Neural progenitor cell (in vitro differentiated cells): ENCODE data around the gene NHERF1. TPM values are rescaled to one million over a fixed set of nuclear protein-coding genes. Genes with fewer than 3 reads are reported as not detected.

Experiments used
- DNase-seq: peaks from one replicate; pipeline ENCODE4 v3.0.0-alpha.2; 2016; ENCODE audit warnings: low spot score
- H2AFZ ChIP-seq: fragments of 200-600 bp; sonication (generic); replicated peaks from 2 replicates; pipeline ENCODE4 v1.6.1; 2016; ENCODE audit warnings: antibody characterized with exemption
- H3F3A ChIP-seq: fragments of 200-600 bp; sonication (generic); 2 replicates; pipeline ENCODE4 v1.6.1; 2016; ENCODE audit warnings: antibody characterized with exemption, low read depth
- H3K27ac ChIP-seq: fragments of 200-600 bp; sonication (generic); 2 replicates; pipeline ENCODE4 v1.5.1; 2016; ENCODE audit warnings: mild to moderate bottlenecking
- H3K27me3 ChIP-seq: fragments of 200-600 bp; sonication (generic); 2 replicates; pipeline ENCODE4 v1.6.1; 2016; ENCODE audit warnings: mild to moderate bottlenecking, moderate library complexity
- H3K36me3 ChIP-seq: fragments of 200-600 bp; sonication (generic); 2 replicates; pipeline ENCODE4 v1.5.1; 2016
- H3K4me1 ChIP-seq: fragments of 200-600 bp; sonication (generic); 2 replicates; pipeline ENCODE4 v1.6.1; 2016; ENCODE audit warnings: mixed run types
- H3K4me2 ChIP-seq: fragments of 200-600 bp; sonication (generic); 2 replicates; pipeline ENCODE4 v1.6.1; 2016
- H3K4me3 ChIP-seq: fragments of 200-600 bp; sonication (generic); 2 replicates; pipeline ENCODE4 v1.5.1; 2016
- H3K79me2 ChIP-seq: fragments of 200-600 bp; sonication (generic); 2 replicates; pipeline ENCODE4 v1.6.1; 2016; ENCODE audit warnings: low read depth
- H3K9ac ChIP-seq: fragments of 200-600 bp; sonication (generic); 2 replicates; pipeline ENCODE4 v1.6.1; 2016
- H3K9me3 ChIP-seq: fragments of 200-600 bp; sonication (generic); 2 replicates; pipeline ENCODE4 v1.5.1; 2016; ENCODE audit warnings: low read depth
- H4K20me1 ChIP-seq: fragments of 200-600 bp; sonication (generic); 2 replicates; pipeline ENCODE4 v1.6.1; 2016; ENCODE audit warnings: low read depth
- H3K27ac Mint-ChIP-seq: 3 replicates; pipeline ENCODE4 v1.8.0; 2021; ENCODE audit warnings: mixed read lengths
- H3K27me3 Mint-ChIP-seq: 2 replicates; pipeline ENCODE4 v1.8.0; 2022; ENCODE audit warnings: low read depth, mild to moderate bottlenecking, inconsistent platforms, moderate library complexity, mixed read lengths; ENCODE audit not compliant: insufficient read depth
- H3K36me3 Mint-ChIP-seq: 3 replicates; pipeline ENCODE4 v1.8.0; 2021; ENCODE audit warnings: mixed read lengths
- H3K4me1 Mint-ChIP-seq: 3 replicates; pipeline ENCODE4 v1.8.0; 2021; ENCODE audit warnings: mixed read lengths
- H3K4me3 Mint-ChIP-seq: 3 replicates; pipeline ENCODE4 v1.8.0; 2021; ENCODE audit warnings: mild to moderate bottlenecking, moderate library complexity, mixed read lengths
- H3K9me3 Mint-ChIP-seq: 3 replicates; pipeline ENCODE4 v1.8.0; 2020; ENCODE audit warnings: mixed read lengths
- CTCF ChIP-seq: fragments of 200-600 bp; sonication (generic); IDR thresholded peaks from 2 replicates; pipeline ENCODE4 v1.5.1; 2017; ENCODE audit warnings: antibody characterized with exemption, mild to moderate bottlenecking
- EZH2 ChIP-seq: fragments of 200-600 bp; sonication (generic); IDR thresholded peaks from 2 replicates; pipeline ENCODE4 v1.6.1; 2017; ENCODE audit warnings: antibody characterized with exemption, mild to moderate bottlenecking, moderate library complexity
- EZH2phosphoT487 ChIP-seq: fragments of 200-600 bp; sonication (generic); IDR thresholded peaks from 2 replicates; pipeline ENCODE4 v1.6.1; 2017; ENCODE audit warnings: antibody characterized with exemption
- total RNA-seq: library from RNA; depleted of rRNA; stranded (reverse); fragments of >200 nt; gene quantifications from 2 replicates; pipeline ENCODE4 v1.2.3, GENCODE V29; 2015; ENCODE audit warnings: low replicate concordance

NHERF1 gene
- total RNA-seq, 1 donor from 2014 or later = 27.1 TPM

GRCh38 chr17:74790161-74791058, 42.0 kb downstream of the NHERF1 start:
- Histone ChIP-seq H3K4me2 (no peak overlapping the region), H3K9ac (no peak overlapping the region), H3K27ac (no peak overlapping the region), H3K79me2 (no peaks in the 10 kb centered on the region), H3F3A (peaks cover 2% of the 10 kb centered on the region), H4K20me1 (peaks cover 15% of the 10 kb centered on the region), H3K36me3 (no peaks in the 10 kb centered on the region), H3K4me1 (no peaks in the 10 kb centered on the region), H3K27me3 (no peaks in the 10 kb centered on the region), H2AFZ (no peak overlapping the region), H3K9me3 (no peaks in the 10 kb centered on the region), H3K4me3 (no peak overlapping the region)
- no peak for DNase-seq
- H3K4me1 Mint-ChIP-seq = peaks cover 3% of the 10 kb centered on the region
- TF ChIP-seq EZH2 (no peak), EZH2phosphoT487 (no peak), CTCF (no peak)
- peaks cover 2% of the 10 kb centered on the region for H3K27me3 Mint-ChIP-seq
- no peak overlapping the region for H3K27ac Mint-ChIP-seq
- no peaks in the 10 kb centered on the region for H3K9me3 Mint-ChIP-seq
- no peak overlapping the region for H3K4me3 Mint-ChIP-seq
- peaks cover 3% of the 10 kb centered on the region for H3K36me3 Mint-ChIP-seq

- H3K36me3 ChIP-seq = no peaks in the 10 kb centered on the region
- Mint-ChIP-seq H3K27me3 (peaks cover 2% of the 10 kb centered on the region), H3K9me3 (no peaks in the 10 kb centered on the region), H3K4me3 (no peak overlapping the region), H3K27ac (no peak overlapping the region), H3K4me1 (peaks cover 3% of the 10 kb centered on the region), H3K36me3 (peaks cover 3% of the 10 kb centered on the region)
- no peaks in the 10 kb centered on the region for H3K4me1 ChIP-seq
- no peak for DNase-seq
- no peak overlapping the region for H3K27ac ChIP-seq
- H4K20me1 ChIP-seq = peaks cover 13% of the 10 kb centered on the region
- H3K4me3 ChIP-seq = no peak overlapping the region
- H3K79me2 ChIP-seq = no peaks in the 10 kb centered on the region
- no peaks in the 10 kb centered on the region for H3K9me3 ChIP-seq
- H3F3A ChIP-seq = peaks cover 2% of the 10 kb centered on the region
- no peaks in the 10 kb centered on the region for H3K27me3 ChIP-seq
- H2AFZ ChIP-seq = no peak overlapping the region
- TF ChIP-seq EZH2phosphoT487 (no peak), CTCF (no peak), EZH2 (no peak)
- H3K4me2 ChIP-seq = no peak overlapping the region
- no peak overlapping the region for H3K9ac ChIP-seq
Measured at GRCh38 chr17:74792586-74793105, 44.2 kb downstream of the NHERF1 start.

DNA sequence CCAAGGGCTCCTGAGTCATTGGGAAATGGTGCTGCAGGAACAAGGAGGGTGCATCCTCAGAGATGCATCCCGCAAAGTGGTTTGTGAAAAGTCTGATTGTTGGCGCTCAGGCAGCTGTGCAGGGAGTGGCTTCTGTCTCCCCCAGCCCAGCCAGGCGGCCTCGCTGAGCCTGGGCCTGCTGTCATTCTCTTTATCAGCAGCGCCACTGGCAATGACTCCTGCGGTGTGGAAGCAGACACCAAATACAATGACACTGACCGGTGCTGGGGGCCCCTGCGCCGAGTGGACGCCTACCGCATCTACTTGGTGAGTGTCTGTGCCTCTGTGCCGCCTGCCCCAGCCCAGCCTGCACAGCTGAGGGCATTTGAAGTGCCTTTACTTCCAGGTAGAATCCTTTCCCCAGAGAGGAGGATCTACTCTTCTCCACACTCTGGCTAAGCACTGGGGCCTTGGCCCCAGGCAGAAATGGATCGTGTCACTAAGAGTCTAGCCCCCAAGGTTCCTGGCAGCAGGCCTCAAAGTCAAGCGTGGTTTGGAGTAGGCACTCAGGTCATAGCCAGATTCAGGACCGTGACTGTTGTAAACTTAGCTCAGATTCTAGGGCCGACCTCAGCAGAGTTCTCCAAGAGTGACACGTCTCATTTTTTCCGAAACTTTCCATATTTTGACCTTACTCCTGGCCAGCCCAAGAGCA, 47.0 kb downstream of the NHERF1 start:
- Histone ChIP-seq H3K4me1 (no peaks in the 10 kb centered on the region), H3K79me2 (no peaks in the 10 kb centered on the region), H3K27ac (no peak overlapping the region), H3K4me2 (no peak overlapping the region), H3K4me3 (no peak overlapping the region), H3F3A (peaks cover 2% of the 10 kb centered on the region), H4K20me1 (peaks cover 13% of the 10 kb centered on the region), H3K27me3 (no peaks in the 10 kb centered on the region), H2AFZ (no peak overlapping the region), H3K36me3 (no peaks in the 10 kb centered on the region), H3K9me3 (no peaks in the 10 kb centered on the region), H3K9ac (no peak overlapping the region)
- H3K27me3 Mint-ChIP-seq = peaks cover 5% of the 10 kb centered on the region
- DNase-seq = no peak
- H3K36me3 Mint-ChIP-seq = peaks cover 7% of the 10 kb centered on the region
- no peak overlapping the region for H3K27ac Mint-ChIP-seq
- TF ChIP-seq CTCF = no peak
- no peak for TF ChIP-seq EZH2phosphoT487
- TF ChIP-seq EZH2 = no peak
- H3K9me3 Mint-ChIP-seq = no peaks in the 10 kb centered on the region
- H3K4me1 Mint-ChIP-seq = peaks cover 3% of the 10 kb centered on the region
- no peak overlapping the region for H3K4me3 Mint-ChIP-seq
